CD4-positive, alpha-beta T cell treated with Interleukin-1 beta for 1 hour (primary cell): ENCODE data around the gene ZNF804B.

Experiments
- DNase-seq, 2 donors: peaks; one replicate each; pipeline ENCODE4 v3.0.0-alpha.2; 2020 to 2022

Gene ZNF804B

GRCh38 chr7:89316584-89317251 is 557.2 kb downstream of the ZNF804B start:
- no peak for DNase-seq

DNA sequence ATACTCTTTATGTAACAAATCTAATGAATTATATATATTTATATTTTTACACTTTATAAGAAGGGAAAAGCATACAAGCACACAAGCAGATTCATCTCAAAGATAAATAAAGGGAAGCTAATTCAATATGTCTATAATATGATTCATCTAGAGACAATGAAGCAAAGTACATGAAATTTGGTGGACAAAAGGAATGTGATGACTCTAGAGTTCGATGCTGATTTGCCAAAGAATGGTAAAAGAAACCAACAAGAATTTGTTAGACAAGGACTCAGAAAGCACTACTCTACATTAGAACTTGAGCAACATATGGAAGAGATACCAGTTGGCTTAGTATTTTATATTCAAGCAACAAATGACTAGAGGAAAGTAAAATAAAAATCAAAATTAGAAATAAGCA is 572.5 kb downstream of the ZNF804B start:
- DNase-seq, result no peak

GRCh38 chr7:89334797-89335196 is 575.3 kb downstream of the ZNF804B start:
- no peak for DNase-seq

GRCh38 chr7:89335490-89335889 is 576.0 kb downstream of the ZNF804B start:
- no peak for DNase-seq

DNA sequence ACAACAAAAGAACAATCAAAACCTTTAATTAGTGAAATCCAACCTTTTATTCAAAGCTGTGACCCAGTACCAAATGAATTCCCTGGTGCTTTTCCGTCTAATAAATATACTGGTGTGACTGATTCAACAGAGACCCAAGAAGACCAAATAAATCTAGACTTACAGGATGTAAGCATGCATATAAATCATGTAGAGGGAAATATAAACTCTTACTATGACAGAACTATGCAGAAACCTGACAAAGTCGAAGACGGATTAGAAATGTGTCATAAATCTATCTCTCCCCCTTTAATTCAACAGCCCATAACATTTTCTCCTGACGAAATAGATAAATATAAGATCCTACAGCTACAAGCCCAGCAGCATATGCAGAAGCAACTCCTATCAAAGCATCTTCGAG is 576.6 kb downstream of the ZNF804B start:
- DNase-seq, result no peak

GRCh38 chr7:89339748-89340147 is 580.2 kb downstream of the ZNF804B start:
- no peak for DNase-seq

DNA sequence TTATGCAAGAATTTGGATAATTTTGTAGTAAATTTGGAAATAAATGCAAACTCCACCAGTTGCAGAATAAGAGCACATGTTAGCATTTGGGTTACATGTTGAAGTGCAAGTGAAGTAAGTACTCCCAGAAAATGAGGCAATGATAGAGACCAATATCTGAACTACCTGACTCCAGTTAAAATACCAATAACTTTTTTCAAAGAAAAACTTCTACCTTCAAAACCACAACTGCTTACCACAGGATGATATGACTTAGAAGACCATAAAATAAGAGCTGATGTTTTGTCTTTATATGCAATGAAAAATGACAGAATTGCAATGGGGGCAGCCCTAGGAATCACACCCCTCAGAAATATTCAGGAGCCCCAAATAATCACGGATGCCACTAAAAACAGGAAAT is 597.6 kb downstream of the ZNF804B start:
- DNase-seq, result no peak

GRCh38 chr7:89377219-89377618 is 617.7 kb downstream of the ZNF804B start:
- DNase-seq, result no peak

GRCh38 chr7:89385411-89385810 is 625.9 kb downstream of the ZNF804B start:
- DNase-seq, result no peak
